Immature natural killer cell (primary cell): ENCODE data around the gene LSM12. TPM values are rescaled to one million over a fixed set of nuclear protein-coding genes. Genes with fewer than 3 reads are reported as not detected.
"Not testable (repeated sequence)": the region's sequence is repeated elsewhere in the genome, so short reads cannot be mapped to it uniquely, and the experiment has no call there.

Source experiments
- DNase-seq, 3 donors: peaks; one replicate each; pipeline ENCODE4 v3.0.0; 2022; ENCODE audit warnings: mixed read lengths in 1 of 3
- H3K27ac Mint-ChIP-seq, 6 donors: one replicate each; pipeline ENCODE4 v1.8.0; 2020; ENCODE audit warnings: mixed read lengths in 6 of 6, mild to moderate bottlenecking in 5 of 6, inconsistent platforms in 4 of 6, moderate library complexity in 3 of 6
- H3K27me3 Mint-ChIP-seq, 3 donors: one replicate each; pipeline ENCODE4 v1.8.0; 2020 to 2021; ENCODE audit warnings: low read depth in 3 of 3, mild to moderate bottlenecking in 3 of 3, mixed read lengths in 3 of 3, moderate library complexity in 3 of 3, inconsistent platforms in 1 of 3
- H3K36me3 Mint-ChIP-seq, 3 donors: one replicate each; pipeline ENCODE4 v1.8.0; 2020; ENCODE audit warnings: mixed read lengths in 3 of 3, inconsistent platforms in 2 of 3, mild to moderate bottlenecking in 2 of 3
- H3K4me1 Mint-ChIP-seq, 2 donors: one replicate each; pipeline ENCODE4 v1.8.0; 2020; ENCODE audit warnings: inconsistent platforms in 2 of 2, mild to moderate bottlenecking in 2 of 2, mixed read lengths in 2 of 2, moderate library complexity in 1 of 2
- H3K4me3 Mint-ChIP-seq, 5 donors: one replicate each; pipeline ENCODE4 v1.8.0; 2020; ENCODE audit warnings: mild to moderate bottlenecking in 5 of 5, mixed read lengths in 5 of 5, inconsistent platforms in 3 of 5, moderate library complexity in 3 of 5
- H3K9me3 Mint-ChIP-seq, 6 donors: one replicate each; pipeline ENCODE4 v1.8.0; 2020; ENCODE audit warnings: mild to moderate bottlenecking in 6 of 6, mixed read lengths in 6 of 6, inconsistent platforms in 4 of 6, moderate library complexity in 3 of 6
- polyA plus RNA-seq, 3 donors: library from polyadenylated mRNA; unstranded; fragments of 300-500 nt; fragmentation: Illumina TruSeq; gene quantifications; one replicate each; pipeline ENCODE4 v1.2.3, GENCODE V29; 2021

The LSM12 gene
- polyA plus RNA-seq, 3 donors from 2014 or later, result 56.5 to 82.6 (median 77.9) TPM

- Mint-ChIP-seq H3K4me1 (peaks cover 47 to 60% of the 10 kb centered on the region in 2 donors), H3K27me3 (peaks cover 4 to 11% (median 6%) of the 10 kb centered on the region in 3 donors), H3K9me3 (no peaks in the 10 kb centered on the region), H3K27ac (peak overlapping the region in 1 of 6 donors; percentile 80), H3K36me3 (peaks cover 0 to 16% (median 3%) of the 10 kb centered on the region in 3 donors), H3K4me3 (no peak overlapping the region)
- no peak for DNase-seq
Measured at GRCh38 chr17:44062871-44063270, 3.6 kb downstream of the LSM12 start.

GRCh38 chr17:44061446-44061845 is 5.0 kb downstream of the LSM12 start:
- Mint-ChIP-seq H3K36me3 (peaks cover 0 to 16% (median 3%) of the 10 kb centered on the region in 3 donors), H3K27me3 (peaks cover 2 to 8% (median 6%) of the 10 kb centered on the region in 3 donors), H3K4me1 (peaks cover 40 to 53% of the 10 kb centered on the region in 2 donors), H3K9me3 (no peaks in the 10 kb centered on the region), H3K27ac (no peak overlapping the region), H3K4me3 (no peak overlapping the region)
- DNase-seq, result no peak

- no peak for DNase-seq
- peak overlapping the region in 1 of 6 donors; percentile 25 for H3K27ac Mint-ChIP-seq
- H3K4me1 Mint-ChIP-seq, result peaks cover 32 to 43% of the 10 kb centered on the region in 2 donors
- H3K4me3 Mint-ChIP-seq, result no peak overlapping the region
- peaks cover 0 to 16% (median 3%) of the 10 kb centered on the region in 3 donors for H3K36me3 Mint-ChIP-seq
- peaks cover 0 to 2% (median 2%) of the 10 kb centered on the region in 3 donors for H3K27me3 Mint-ChIP-seq
- H3K9me3 Mint-ChIP-seq, result no peaks in the 10 kb centered on the region
Measured at GRCh38 chr17:44059101-44059892, 7.2 kb downstream of the LSM12 start.

- H3K27ac Mint-ChIP-seq, result peak overlapping the region in 4 of 6 donors; percentile 6 to 34 (median 9)
- peaks cover 7 to 15% (median 14%) of the 10 kb centered on the region in 3 donors for H3K36me3 Mint-ChIP-seq
- no peaks in the 10 kb centered on the region for H3K9me3 Mint-ChIP-seq
- H3K4me1 Mint-ChIP-seq, result peaks cover 6 to 23% of the 10 kb centered on the region in 2 donors
- H3K4me3 Mint-ChIP-seq, result no peak overlapping the region
- H3K27me3 Mint-ChIP-seq, result peaks cover 0 to 2% (median 0%) of the 10 kb centered on the region in 3 donors
- no peak for DNase-seq
Measured at GRCh38 chr17:44053125-44053872, 13.2 kb downstream of the LSM12 start.

DNA sequence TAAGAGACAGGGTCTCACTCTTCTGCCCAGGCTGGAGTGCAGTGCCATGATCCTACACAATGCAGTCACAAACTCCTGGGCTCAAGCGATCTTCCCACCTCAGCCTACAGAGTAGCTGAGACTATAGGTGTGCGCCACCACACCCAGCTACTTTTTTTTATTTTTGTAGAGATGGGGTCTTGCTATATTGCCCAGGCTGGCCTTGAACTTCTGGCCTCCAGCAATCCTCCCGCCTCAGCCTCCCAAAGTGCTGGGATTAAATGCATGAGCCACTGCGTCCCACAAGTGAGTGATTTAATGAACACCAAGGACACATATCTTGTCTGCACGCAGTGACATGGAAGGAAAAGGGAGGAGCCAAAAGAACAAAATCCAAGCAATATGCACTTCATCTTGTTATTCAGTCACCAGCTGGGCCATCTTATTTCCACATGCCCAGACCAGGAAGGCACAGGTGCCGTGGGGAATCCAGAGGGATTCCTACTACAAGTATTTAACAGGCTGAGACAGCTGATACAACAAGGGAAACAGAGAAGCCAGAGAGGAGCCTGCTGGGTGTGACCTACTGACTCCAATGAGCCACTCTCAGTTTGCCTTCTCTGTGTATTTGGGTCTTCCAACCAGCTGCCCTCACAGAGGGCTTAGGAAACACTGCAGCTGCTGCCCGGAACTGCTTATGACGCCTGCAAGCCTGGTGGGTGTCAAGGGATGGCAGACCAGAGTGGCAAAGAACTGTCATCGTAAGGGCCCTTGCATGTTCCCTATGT is 17.0 kb downstream of the LSM12 start:
- Mint-ChIP-seq H3K4me1 (peaks cover 10 to 36% of the 10 kb centered on the region in 2 donors), H3K9me3 (no peaks in the 10 kb centered on the region), H3K4me3 (no peak overlapping the region), H3K27me3 (no peaks in the 10 kb centered on the region), H3K36me3 (peaks cover 12 to 19% (median 18%) of the 10 kb centered on the region in 3 donors), H3K27ac (no peak overlapping the region)
- no peak for DNase-seq

GRCh38 chr17:44046893-44047292 is 19.6 kb downstream of the LSM12 start:
- not testable (repeated sequence) for H3K27me3 Mint-ChIP-seq, H3K36me3 Mint-ChIP-seq, DNase-seq, H3K9me3 Mint-ChIP-seq, H3K4me3 Mint-ChIP-seq
- peak overlapping the region in 1 of 6 donors; percentile 42 for H3K27ac Mint-ChIP-seq
- H3K4me1 Mint-ChIP-seq, result peaks cover 9 to 26% of the 10 kb centered on the region in 2 donors

- Mint-ChIP-seq H3K27me3 (peaks cover 0 to 3% (median 2%) of the 10 kb centered on the region in 3 donors), H3K4me3 (no peak overlapping the region), H3K36me3 (peaks cover 4 to 8% (median 8%) of the 10 kb centered on the region in 3 donors), H3K9me3 (no peaks in the 10 kb centered on the region), H3K4me1 (peaks cover 18 to 38% of the 10 kb centered on the region in 2 donors), H3K27ac (peak overlapping the region in 1 of 6 donors; percentile 23)
- no peak for DNase-seq
Measured at GRCh38 chr17:44045486-44045885, 21.0 kb downstream of the LSM12 start.

DNA sequence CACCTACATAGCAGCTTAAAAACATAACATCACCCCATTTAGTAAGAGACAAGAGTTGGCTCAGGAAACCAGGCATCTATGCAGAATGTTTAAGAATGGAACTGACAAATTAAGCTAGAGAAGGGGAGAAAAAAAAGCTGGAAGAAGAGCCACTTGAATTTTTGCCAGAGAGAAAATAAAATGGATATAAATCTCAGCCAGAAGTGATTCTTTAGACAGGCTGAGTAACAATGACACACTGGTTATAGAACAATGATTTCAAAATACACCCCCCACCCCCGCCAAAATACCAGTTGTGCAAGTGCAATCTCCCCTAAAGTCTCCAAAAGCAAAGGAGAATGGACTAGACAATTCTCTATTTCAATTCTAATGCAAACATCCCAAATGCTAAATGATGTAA is 22.4 kb downstream of the LSM12 start:
- Mint-ChIP-seq H3K27me3 (peaks cover 0 to 3% (median 2%) of the 10 kb centered on the region in 3 donors), H3K27ac (peak overlapping the region in 1 of 6 donors; percentile 22), H3K4me1 (peaks cover 20 to 47% of the 10 kb centered on the region in 2 donors), H3K36me3 (peaks cover 7 to 8% (median 8%) of the 10 kb centered on the region in 3 donors), H3K4me3 (no peak overlapping the region), H3K9me3 (no peaks in the 10 kb centered on the region)
- DNase-seq, result no peak

DNA sequence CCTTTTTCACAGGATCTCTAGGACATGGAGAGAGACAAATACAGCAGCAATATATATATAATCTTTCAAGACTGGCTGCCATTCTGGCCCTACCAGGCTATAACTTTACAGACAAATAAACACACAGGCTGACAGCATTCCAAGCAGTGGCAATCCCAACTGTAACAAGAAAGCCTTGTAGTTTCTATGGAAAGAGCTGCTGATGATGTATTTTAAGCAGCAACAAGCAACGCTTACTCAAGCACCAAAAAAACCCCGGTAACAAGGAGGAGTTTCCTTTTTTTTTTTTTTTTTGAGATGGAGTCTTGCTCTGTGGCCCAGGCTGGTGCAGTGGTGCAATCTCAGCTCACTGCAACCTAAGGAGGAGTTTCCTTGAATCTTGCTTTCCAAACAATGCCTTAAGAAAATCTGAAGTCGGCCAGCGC is 23.2 kb downstream of the LSM12 start:
- no peak for DNase-seq
- no peak overlapping the region for H3K27ac Mint-ChIP-seq

GRCh38 chr17:44039829-44040635 is 26.4 kb downstream of the LSM12 start:
- H3K27me3 Mint-ChIP-seq, result peaks cover 0 to 3% (median 2%) of the 10 kb centered on the region in 3 donors
- peaks cover 0 to 12% (median 5%) of the 10 kb centered on the region in 3 donors for H3K36me3 Mint-ChIP-seq
- H3K4me3 Mint-ChIP-seq, result no peak overlapping the region
- H3K27ac Mint-ChIP-seq, result peak overlapping the region in 1 of 6 donors; percentile 17
- H3K4me1 Mint-ChIP-seq, result peaks cover 15 to 32% of the 10 kb centered on the region in 2 donors
- no peak for DNase-seq
- H3K9me3 Mint-ChIP-seq, result no peaks in the 10 kb centered on the region

More for the DNA sequence above, 23.2 kb downstream of the LSM12 start:
- Mint-ChIP-seq H3K27me3 (peaks cover 0 to 3% (median 2%) of the 10 kb centered on the region in 3 donors), H3K4me3 (no peak overlapping the region), H3K4me1 (peaks cover 19 to 43% of the 10 kb centered on the region in 2 donors), H3K36me3 (peaks cover 5 to 7% (median 5%) of the 10 kb centered on the region in 3 donors), H3K9me3 (no peaks in the 10 kb centered on the region)

DNA sequence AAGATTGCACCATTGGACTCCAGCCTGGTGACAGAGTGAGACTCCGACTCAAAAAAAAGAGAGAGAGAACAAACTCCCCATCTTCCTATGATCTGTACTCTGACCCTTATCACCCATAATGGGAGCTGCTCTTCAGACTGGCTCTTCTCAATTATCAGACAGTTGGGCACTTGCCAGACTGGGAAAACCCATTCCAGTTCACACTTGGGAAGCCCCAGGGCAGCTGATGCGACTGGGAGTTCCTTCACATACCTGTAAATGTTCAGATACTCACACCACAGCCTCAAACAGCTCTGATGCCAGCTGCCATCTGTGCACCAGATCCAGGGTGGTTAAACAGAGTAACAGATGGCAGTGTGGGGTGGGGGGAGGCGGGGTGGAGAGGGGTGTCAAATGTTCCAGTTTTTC is 27.9 kb downstream of the LSM12 start:
- H3K9me3 Mint-ChIP-seq, result no peaks in the 10 kb centered on the region

GRCh38 chr17:44037471-44037870 is 29.0 kb downstream of the LSM12 start:
- peaks cover 5 to 24% (median 14%) of the 10 kb centered on the region in 3 donors for H3K36me3 Mint-ChIP-seq
- H3K4me1 Mint-ChIP-seq, result peaks cover 17 to 21% of the 10 kb centered on the region in 2 donors
- no peak overlapping the region for H3K4me3 Mint-ChIP-seq

More for the DNA sequence above, 27.9 kb downstream of the LSM12 start:
- no peak overlapping the region for H3K4me3 Mint-ChIP-seq
- H3K27me3 Mint-ChIP-seq, result peaks cover 0 to 3% (median 2%) of the 10 kb centered on the region in 3 donors
- DNase-seq, result no peak
- no peak overlapping the region for H3K27ac Mint-ChIP-seq
- peaks cover 17 to 21% of the 10 kb centered on the region in 2 donors for H3K4me1 Mint-ChIP-seq
- peaks cover 5 to 19% (median 11%) of the 10 kb centered on the region in 3 donors for H3K36me3 Mint-ChIP-seq

More at GRCh38 chr17:44037471-44037870, 29.0 kb downstream of the LSM12 start:
- no peak overlapping the region for H3K27ac Mint-ChIP-seq
- peaks cover 0 to 3% (median 2%) of the 10 kb centered on the region in 3 donors for H3K27me3 Mint-ChIP-seq
- no peaks in the 10 kb centered on the region for H3K9me3 Mint-ChIP-seq
- DNase-seq, result no peak
